Stomach (tissue), 9 donors: Measurements from ENCODE around the gene ZMYND10. TPM values are rescaled to one million over a fixed set of nuclear protein-coding genes. Genes with fewer than 3 reads are reported as not detected.

Experiments
- DNase-seq, 2 donors: peaks; one replicate each; pipeline versions ENCODE4 v3.0.0 to v3.0.0-alpha.2; 2013 to 2019
- H3K27ac ChIP-seq, 5 donors: fragments of 200-600 bp in 4 of 5; sonication (generic) in 4 of 5; one replicate each; pipeline ENCODE4 v1.5.1; 2013 to 2019; ENCODE audit warnings: mild to moderate bottlenecking in 1 of 5, moderate library complexity in 1 of 5
- H3K27me3 ChIP-seq, 3 donors: fragments of 200-600 bp; sonication (generic); one replicate each; pipeline ENCODE4 v1.5.1; 2017 to 2019; ENCODE audit warnings: mixed run types in 1 of 3
- H3K36me3 ChIP-seq, 4 donors: fragments of 200-600 bp; sonication (generic); 1 replicate in 3 of 4; 2 replicates in 1 of 4; pipeline ENCODE4 v1.5.1; 2016 to 2019
- H3K4me1 ChIP-seq, 4 donors: fragments of 200-600 bp; sonication (generic); one replicate each; pipeline ENCODE4 v1.5.1; 2016 to 2019
- H3K4me3 ChIP-seq, 4 donors: fragments of 200-600 bp; sonication (generic) in 3 of 4; one replicate each; pipeline ENCODE4 v1.5.1; 2016 to 2019; ENCODE audit warnings: mild to moderate bottlenecking in 1 of 4
- H3K9me3 ChIP-seq, 4 donors: fragments of 200-600 bp; sonication (generic); one replicate each; pipeline ENCODE4 v1.5.1; 2016 to 2019
- CTCF ChIP-seq, 7 experiments: fragments of 450-650 bp in 4 of 7; fragments of 200-600 bp in 3 of 7; sonication (generic) in 3 of 7; IDR thresholded peaks; one replicate each; pipeline ENCODE4 v1.5.1; 2016 to 2019; ENCODE audit warnings: antibody characterized with exemption in 7 of 7, control low read depth in 2 of 7, mild to moderate bottlenecking in 1 of 7
- EP300 ChIP-seq: sonication (generic); formaldehyde crosslinking; IDR thresholded peaks from one replicate; pipeline ENCODE4 v1.6.1; 2017; ENCODE audit warnings: antibody characterized with exemption
- POLR2A ChIP-seq, 4 donors: fragments of 450-650 bp; IDR thresholded peaks; one replicate each; pipeline ENCODE4 v1.6.1; 2016; ENCODE audit warnings: antibody characterized with exemption in 4 of 4, control low read depth in 2 of 4, mild to moderate bottlenecking in 1 of 4, moderate library complexity in 1 of 4
- POLR2AphosphoS5 ChIP-seq, 3 donors: sonication (generic); formaldehyde crosslinking; IDR thresholded peaks; one replicate each; pipeline ENCODE4 v1.6.1; 2016; ENCODE audit warnings: antibody characterized with exemption in 3 of 3
- WGBS, 5 donors: extraction: QIAGEN DNeasy Blood & Tissue Kit in 3 of 5; methylation state at CpG; one replicate each; pipeline versions ENCODE4 v1.1.5 to v1.1.7; 2013 to 2018; 5-methylcytosine and 5-hydroxymethylcytosine counted together
- intact Hi-C: fragments of 100-400 bp; cut with DNase I; formaldehyde crosslinking; loops from one replicate; pipeline ENCODE4 v1.15.1; 2023; ENCODE audit warnings: low total_unique reads
- polyA plus RNA-seq, 3 donors: library from polyadenylated mRNA; stranded (reverse); fragments of 200-250 nt; gene quantifications; one replicate each; pipeline ENCODE4 v1.2.3, GENCODE V29; 2013
- total RNA-seq, 5 donors: library from RNA; depleted of rRNA; stranded (reverse); fragments of >200 nt; gene quantifications; one replicate each; pipeline versions ENCODE4 v1.1.0 to v1.2.3, GENCODE V29; 2014 to 2016
- donor health status: healthy with polysubstance abuse.
- donor health status: Bipolar disorder and iron deficiency.
- donor health status: healthy.

The ZMYND10 gene
- total and polyA plus RNA-seq, 8 donors: 0.87 to 61.4 (median 0.92) TPM; not detected in 1

GRCh38 chr3:50369012-50369670 lies 23.6 kb upstream of the ZMYND10 start:
- H3K27me3 ChIP-seq: peaks cover 0 to 6% (median 0%) of the 10 kb centered on the region in 3 donors
- H3K9me3 ChIP-seq: no peaks in the 10 kb centered on the region
- H3K4me1 ChIP-seq: peaks cover 9 to 36% (median 15%) of the 10 kb centered on the region in 4 donors
- no peak overlapping the region for H3K4me3 ChIP-seq
- intact Hi-C loops: no loop called here
- 57 to 73% (median 67%) methylated on average over 8 to 9 of the region's 9 CpGs for WGBS, 5 donors
- no peak overlapping the region for H3K27ac ChIP-seq
- no peak for DNase-seq
- TF ChIP-seq POLR2A (IDR thresholded peaks at IDR 0.05): no peak
- no peak for TF ChIP-seq POLR2AphosphoS5 (IDR thresholded peaks at IDR 0.05)
- TF ChIP-seq CTCF (IDR thresholded peaks at IDR 0.05): no peak
- no peak for TF ChIP-seq EP300
- H3K36me3 ChIP-seq: no peaks in the 10 kb centered on the region

- intact Hi-C loops: no loop called here
- H3K4me3 ChIP-seq: peak overlapping the region; percentile 51 to 76 (median 67)
- peak overlapping the region in 4 of 5 donors; percentile 73 to 87 (median 81) for H3K27ac ChIP-seq
Observed at GRCh38 chr3:50365842-50366220, 20.3 kb upstream of the ZMYND10 start.

GRCh38 chr3:50365080-50365841 lies 19.7 kb upstream of the ZMYND10 start:
- H3K27ac ChIP-seq: peak overlapping the region; percentile 73 to 87 (median 77)
- peak overlapping the region; percentile 51 to 76 (median 67) for H3K4me3 ChIP-seq
- TF ChIP-seq POLR2AphosphoS5 (IDR thresholded peaks at IDR 0.05) (peak; percentile 44 to 90 (median 71)), EP300 (no peak), CTCF (IDR thresholded peaks at IDR 0.05) (peak in 1 of 7 experiments; percentile 6), POLR2A (IDR thresholded peaks at IDR 0.05) (no peak)
- peak; percentile 95 to 96 for DNase-seq
- intact Hi-C loops: no loop called here
- H3K27me3 ChIP-seq: no peaks in the 10 kb centered on the region
- WGBS, 5 donors: 3 to 5% (median 4%) methylated on average over 25 to 53 of the region's 53 CpGs
- H3K4me1 ChIP-seq: peaks cover 13 to 39% (median 16%) of the 10 kb centered on the region in 4 donors
- no peaks in the 10 kb centered on the region for H3K9me3 ChIP-seq
- no peaks in the 10 kb centered on the region for H3K36me3 ChIP-seq

More at GRCh38 chr3:50365842-50366220, 20.3 kb upstream of the ZMYND10 start:
- 62 to 82% (median 67%) methylated on average over 5 of the region's 5 CpGs for WGBS, 5 donors
- H3K9me3 ChIP-seq: no peaks in the 10 kb centered on the region
- no peaks in the 10 kb centered on the region for H3K27me3 ChIP-seq
- TF ChIP-seq CTCF (IDR thresholded peaks at IDR 0.05): no peak
- no peak for TF ChIP-seq EP300
- no peak for TF ChIP-seq POLR2A (IDR thresholded peaks at IDR 0.05)
- no peak for DNase-seq
- no peaks in the 10 kb centered on the region for H3K36me3 ChIP-seq
- peaks cover 13 to 39% (median 16%) of the 10 kb centered on the region in 4 donors for H3K4me1 ChIP-seq

GRCh38 chr3:50364573-50365079 lies 19.1 kb upstream of the ZMYND10 start:
- 5 to 16% (median 9%) methylated on average over 16 to 48 of the region's 48 CpGs for WGBS, 5 donors
- Histone ChIP-seq H3K9me3 (no peaks in the 10 kb centered on the region), H3K27ac (peak overlapping the region; percentile 51 to 85 (median 77)), H3K27me3 (no peaks in the 10 kb centered on the region), H3K4me1 (peaks cover 13 to 42% (median 19%) of the 10 kb centered on the region in 4 donors), H3K4me3 (peak overlapping the region; percentile 51 to 76 (median 67)), H3K36me3 (no peaks in the 10 kb centered on the region)
- DNase-seq: peak; percentile 38 to 76
- intact Hi-C loops: no loop called here
- TF ChIP-seq POLR2AphosphoS5 (IDR thresholded peaks at IDR 0.05) (no peak), EP300 (no peak), CTCF (IDR thresholded peaks at IDR 0.05) (no peak), POLR2A (IDR thresholded peaks at IDR 0.05) (no peak)
